NOMO-1 (cell line): ENCODE results near the gene HTR7.

Source experiments
- DNase-seq, 2 experiments: peaks; one replicate each; lab custom pipeline; 2025; ENCODE audit not compliant: unreplicated experiment in 2 of 2; lab: John Stamatoyannopoulos, UW

The HTR7 gene

DNA sequence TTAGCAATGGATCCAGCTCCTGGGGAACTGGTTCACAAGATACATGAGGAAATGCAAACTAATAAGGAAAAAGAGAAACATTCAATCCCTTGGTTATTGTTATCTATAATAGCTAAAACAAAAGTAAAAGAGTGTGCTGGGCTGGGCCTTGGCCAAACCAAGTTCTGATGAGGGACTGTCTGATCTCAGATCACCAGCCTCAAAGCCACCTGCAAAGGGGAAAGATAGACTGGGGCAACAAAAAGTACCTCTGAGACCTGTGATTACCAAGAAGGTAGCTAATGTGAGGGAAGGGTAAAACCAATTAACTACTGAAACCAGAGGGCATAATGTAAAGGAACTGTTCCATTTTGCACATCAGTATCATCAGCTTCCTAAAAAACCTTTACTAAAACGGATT, 51.2 kb downstream of the HTR7 start:
- DNase-seq = no peak

DNA sequence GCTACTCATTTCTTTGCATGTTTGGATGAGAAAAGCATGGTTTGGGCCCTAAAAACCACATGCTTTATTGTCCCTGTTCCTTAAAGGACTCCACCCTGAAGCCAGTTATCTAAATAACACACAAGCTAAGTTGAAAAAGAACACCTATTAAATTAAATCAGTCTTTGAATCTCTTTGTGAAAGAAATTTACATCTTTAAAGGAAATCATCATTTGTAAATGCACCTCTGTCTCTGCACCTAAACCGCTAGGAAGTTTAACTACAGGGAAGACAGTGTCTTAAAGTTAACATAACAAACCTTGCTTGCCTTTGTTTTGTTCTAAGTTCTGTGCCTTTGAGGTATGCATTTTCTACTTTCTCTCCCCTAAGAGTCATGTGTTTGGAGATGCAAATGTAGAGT, 52.6 kb downstream of the HTR7 start:
- no peak for DNase-seq

DNA sequence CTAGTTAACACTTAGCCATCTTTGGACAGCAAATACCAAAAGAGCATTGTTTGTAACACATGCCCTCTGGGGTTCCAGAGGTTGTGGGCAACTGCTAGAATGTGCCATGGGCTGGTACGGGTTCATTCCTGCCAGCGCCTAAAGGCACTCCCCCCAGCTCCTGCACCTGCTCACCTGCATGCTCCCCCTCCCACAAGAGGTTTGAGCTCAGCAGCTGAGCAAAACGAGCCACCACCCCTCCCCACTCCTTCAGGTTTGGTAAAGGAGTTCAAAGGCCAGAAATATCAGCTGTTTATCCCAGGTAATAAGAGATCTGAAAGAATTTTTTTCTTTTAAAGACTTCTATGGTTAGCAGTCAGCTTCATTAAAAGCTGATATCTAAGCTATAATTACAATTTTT, 53.5 kb downstream of the HTR7 start:
- DNase-seq = no peak

DNA sequence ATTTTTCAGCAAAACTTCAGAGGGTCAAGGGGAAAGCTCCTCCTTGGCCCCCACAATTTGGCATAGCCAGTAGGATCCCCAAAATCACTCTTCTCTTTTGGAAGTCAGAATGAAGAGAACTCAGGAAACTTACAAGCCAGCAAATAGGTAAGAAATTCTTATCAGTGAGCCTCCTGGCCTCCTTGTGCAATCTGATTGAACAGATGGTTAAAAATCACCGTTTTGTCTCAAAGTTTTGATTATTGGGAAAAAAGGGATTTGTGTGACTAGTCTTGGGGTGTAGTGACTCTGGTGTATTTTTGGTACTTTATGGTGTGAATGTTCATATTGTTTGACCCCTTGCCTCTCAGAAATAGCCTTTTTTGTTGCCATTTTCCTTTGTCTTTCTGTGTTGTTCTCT, 56.2 kb downstream of the HTR7 start:
- no peak for DNase-seq

DNA sequence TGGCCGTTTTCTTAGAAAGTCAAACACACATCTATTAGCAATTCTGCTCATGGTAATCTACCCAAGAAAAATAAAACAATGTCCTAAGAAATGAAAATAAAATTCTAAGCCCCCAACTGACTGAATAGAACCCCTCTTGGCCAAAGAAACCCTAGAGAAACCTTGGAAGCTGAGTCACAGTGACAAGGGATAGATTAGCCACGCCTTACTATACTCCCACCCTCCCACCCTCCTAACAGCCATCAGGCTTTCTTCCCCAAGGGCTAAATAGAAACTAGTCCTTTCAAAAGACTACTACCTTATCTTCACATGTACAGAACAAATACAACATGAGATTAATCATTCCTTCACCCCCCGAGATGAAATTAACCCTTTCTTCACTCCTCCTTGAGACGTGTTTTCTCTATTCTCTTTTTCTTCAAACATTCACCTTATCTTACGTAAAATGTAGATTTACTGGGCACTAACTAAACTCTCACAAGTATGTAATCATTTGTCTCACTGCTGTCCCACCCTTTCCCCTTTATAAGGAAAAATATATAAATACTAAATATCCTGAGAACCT, 57.5 kb downstream of the HTR7 start:
- DNase-seq = no peak

DNA sequence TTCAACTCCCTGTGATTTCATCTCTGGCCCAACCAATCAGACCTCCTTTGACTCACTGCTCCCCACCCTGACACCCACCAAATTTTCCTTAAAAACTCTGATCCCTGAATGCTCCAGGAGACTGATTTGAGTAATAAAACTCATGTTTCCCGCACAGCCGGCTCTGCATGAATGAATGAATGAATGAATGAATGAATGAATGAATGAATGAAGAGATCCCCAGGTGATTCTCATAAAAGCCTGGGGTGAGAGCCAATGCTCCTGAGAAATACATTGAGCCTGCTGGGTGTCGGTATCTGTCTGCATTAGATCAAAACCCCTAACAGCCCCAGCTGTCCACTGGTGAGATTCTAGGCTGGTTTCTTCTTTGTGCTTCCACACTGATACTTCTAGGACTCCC, 58.7 kb downstream of the HTR7 start:
- DNase-seq = no peak

DNA sequence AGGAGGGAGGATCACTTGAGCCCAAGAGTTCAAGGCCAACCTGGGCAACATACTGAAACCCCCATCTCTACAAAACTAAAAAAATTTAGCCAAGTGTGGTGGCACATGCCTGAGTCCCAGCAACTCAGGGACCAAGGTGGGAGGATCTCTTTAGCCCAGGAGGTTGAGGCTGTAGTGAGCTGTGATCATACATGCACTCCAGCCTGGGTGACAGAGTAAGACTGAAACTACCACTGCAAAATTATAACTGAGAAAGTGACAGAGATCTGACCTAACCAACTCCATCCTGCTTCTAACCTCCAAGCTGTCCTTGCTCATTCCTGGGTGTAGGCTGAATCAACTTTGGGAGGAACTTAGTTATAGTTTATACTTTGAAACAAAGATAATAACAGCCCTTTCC, 59.4 kb downstream of the HTR7 start:
- DNase-seq = no peak

DNA sequence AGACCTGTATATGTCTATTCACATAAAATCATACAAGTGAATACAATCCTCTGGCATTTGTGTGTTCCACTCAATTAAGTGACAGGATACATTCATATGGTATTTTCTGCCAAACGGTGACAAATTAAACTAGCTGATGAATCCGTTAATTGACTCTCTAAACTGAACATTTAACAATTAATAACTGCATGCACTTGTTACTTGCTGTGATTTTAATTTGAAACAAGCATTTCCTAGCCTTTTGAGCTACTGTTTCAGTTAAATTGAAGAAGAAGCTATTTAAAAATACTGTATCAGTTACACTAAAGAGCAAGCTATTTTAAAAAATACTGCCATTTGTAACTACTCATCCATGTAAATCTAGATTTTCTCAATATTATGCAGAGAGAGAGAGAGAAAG, 67.4 kb downstream of the HTR7 start:
- no peak for DNase-seq

DNA sequence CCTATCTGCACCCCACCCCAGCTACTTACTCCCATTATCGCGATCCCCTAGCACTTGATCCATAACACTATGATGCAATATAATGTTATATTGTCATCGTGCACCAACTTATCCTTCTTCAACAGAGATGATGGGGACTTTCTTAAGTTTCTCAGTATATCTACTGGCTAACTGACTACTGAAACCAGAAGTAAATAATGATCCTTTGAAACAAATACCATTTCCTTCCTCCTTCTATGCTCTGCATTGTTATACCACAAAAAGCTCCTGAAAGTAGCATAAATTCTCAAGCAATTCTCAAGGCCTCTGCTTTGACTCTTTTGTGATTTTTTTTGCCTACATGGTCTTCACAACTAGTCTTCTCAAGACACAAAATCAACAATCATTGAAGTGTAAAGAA, 68.9 kb downstream of the HTR7 start:
- peak; percentile 19 to 86 for DNase-seq

DNA sequence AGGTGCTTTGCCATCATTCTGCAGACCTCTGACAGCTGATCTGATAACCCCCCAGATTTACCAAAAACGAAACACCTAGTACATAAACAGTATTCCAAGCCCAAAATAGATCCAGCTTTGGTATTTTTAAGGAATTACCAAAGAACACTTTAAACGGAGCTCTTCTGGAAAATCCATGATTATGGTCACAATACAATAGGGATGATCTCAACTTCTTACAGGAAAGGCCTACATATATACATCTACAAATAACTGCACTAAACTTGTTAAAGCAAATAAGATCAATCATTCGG, 69.7 kb downstream of the HTR7 start:
- DNase-seq = no peak

DNA sequence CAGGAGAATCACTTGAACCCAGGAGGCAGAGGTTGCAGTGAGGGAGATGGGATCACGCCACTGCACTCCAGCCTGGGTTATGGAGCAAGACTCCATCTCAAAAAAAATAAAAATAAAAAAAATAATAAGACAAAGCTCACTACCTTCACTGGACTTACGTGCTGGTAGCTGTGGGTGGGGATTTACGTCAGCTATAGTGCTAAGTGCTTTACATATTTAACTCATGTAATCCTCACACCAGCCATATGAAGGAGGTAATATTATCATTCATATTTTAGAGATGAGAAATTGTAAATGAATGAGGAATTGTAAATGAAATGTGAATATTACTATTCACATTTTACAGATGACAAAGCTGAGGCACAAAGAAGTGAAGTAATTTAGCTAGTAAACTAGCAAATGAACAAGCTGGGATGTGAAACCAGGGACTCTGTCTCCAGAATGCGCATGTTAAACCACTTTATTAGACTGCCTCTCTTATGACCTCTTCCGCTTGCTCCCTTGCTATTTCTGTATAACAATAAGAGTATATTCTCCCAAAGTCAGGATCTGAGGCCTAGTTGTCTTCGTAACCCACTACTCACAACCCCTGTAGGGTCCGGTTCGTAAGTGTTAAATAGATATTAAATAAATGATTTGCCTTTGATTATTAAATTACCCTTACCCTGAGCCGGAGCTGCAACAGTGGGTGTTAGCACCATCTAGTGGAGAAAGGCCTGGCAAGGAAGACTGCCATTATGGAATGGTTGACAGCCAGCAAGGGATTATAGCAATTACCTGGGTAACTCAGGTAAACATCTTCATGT, 70.2 kb downstream of the HTR7 start:
- DNase-seq = peak; percentile 16 to 36

DNA sequence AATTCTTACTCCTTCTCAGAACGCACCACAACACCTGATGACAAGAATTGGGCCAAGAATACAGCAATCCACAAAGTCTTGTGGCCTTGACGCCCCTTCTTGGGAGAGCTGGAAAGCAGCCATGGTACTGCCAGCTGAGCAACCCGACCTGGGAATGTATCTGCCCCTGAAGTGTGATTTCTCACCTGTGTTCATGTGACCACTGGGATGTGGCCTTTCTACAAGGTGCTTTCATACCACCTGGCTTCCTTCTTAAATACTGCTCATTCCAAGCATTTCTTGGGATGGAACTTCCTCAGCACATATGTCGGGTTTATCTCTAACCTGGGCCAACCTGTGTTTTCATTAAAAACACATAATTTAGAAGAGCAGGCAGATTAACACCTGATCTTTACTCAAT, 72.1 kb downstream of the HTR7 start:
- DNase-seq = no peak

DNA sequence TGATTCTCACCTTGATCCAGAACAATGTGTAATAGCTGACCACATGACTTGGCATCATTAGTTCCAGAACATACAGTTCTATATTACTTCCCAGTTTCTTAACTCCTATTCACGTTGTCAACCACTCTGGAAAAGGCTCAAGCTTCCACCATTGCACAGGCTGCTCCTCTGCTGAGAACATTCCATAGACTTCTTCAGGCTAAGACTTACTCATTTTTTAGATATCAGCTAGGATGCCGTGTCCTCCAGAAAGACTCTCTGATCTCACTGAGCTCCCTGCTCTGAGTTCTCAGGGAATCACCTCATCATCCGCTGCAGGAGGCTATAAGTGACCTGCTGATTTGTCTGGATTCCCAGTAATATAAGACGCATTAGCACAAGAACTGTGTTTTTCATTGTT, 73.1 kb downstream of the HTR7 start:
- DNase-seq = no peak

DNA sequence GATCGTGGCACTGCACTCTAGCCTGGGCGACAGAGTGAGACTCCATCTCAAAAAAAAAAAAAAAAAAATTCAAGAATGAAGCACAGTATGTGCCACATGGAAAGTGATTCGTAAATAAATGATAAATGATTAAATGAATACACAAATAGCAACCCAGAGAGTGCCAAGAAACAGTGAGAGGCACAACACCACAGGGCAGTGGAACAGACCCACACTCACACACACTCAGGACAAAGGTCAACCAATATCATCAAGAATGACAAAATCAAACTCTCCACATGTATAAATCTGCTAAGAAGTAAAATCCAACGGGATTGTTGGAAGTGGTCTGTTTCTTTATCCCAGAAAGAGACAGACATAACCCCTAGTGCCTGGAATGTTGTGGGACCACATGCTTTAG, 77.4 kb downstream of the HTR7 start:
- no peak for DNase-seq

DNA sequence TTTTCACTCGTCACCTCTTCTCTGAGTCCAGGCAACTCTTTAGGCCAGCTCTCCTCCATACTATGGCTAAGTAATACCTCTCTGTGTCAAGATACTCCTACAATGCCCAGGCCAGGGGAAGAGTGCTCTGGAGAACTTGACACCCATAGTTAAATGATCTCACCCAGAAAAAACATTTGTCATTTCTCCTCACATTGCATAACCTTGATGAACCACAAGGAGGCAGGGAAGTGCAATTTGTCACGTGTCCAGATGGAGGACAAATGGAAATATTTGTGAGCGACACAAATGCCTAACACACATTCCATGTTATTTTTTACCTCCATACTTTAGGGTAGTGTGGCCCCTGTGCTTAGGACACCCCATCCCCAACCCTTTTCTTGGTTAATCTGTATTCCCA, 78.3 kb downstream of the HTR7 start:
- DNase-seq = peak in 1 of 2 experiments; percentile 4

DNA sequence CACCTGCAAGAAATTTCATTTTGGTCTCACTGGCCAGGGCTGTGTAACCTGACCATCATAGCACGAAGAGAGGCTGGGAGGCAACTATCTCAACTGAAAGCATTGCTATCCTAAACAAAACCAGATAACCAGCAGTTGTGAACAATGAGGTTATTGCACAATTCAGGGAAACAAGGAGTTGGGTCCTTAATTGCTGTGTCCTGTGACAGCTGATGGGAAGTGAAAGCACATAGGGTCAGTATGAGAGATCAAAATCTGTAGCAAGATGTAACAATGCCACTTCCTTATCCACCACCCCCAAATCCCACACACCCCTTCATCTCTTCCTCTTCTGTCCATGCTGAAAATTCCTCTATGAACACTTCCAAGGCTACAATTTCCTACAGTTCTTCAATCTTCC, 80.2 kb downstream of the HTR7 start:
- peak; percentile 17 to 77 for DNase-seq

DNA sequence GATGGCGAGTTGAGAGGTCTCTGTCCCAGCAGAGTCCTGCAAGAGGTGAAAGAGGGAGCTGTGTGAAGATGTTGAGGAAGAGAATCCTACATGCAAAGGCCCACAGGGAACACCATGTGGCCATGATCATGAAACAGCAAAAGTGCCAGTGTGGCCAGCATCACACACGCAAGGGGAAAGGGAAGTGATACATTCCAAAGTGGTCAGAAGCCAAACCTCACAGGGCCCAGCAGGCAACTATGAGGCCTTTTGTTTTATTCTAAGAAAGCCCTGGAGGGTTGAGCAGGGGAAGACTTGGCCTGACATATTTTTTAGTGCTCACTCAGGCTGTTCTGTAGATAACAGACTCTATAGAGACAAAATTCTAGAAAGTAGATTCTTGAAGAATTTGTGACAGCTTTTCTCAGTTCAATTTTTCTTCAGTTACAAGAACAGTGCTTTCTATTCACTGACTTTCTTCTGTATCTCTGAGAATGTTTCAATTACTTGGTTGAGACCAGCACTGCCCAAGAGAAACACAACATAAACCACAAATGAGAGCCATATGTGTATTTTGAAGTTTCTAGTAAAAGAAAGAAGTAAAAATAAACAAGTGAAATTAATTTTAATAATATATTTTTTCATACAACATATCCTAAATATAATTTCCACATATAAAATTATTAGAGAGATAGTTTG, 82.3 kb downstream of the HTR7 start:
- DNase-seq = peak; percentile 67 to 81

DNA sequence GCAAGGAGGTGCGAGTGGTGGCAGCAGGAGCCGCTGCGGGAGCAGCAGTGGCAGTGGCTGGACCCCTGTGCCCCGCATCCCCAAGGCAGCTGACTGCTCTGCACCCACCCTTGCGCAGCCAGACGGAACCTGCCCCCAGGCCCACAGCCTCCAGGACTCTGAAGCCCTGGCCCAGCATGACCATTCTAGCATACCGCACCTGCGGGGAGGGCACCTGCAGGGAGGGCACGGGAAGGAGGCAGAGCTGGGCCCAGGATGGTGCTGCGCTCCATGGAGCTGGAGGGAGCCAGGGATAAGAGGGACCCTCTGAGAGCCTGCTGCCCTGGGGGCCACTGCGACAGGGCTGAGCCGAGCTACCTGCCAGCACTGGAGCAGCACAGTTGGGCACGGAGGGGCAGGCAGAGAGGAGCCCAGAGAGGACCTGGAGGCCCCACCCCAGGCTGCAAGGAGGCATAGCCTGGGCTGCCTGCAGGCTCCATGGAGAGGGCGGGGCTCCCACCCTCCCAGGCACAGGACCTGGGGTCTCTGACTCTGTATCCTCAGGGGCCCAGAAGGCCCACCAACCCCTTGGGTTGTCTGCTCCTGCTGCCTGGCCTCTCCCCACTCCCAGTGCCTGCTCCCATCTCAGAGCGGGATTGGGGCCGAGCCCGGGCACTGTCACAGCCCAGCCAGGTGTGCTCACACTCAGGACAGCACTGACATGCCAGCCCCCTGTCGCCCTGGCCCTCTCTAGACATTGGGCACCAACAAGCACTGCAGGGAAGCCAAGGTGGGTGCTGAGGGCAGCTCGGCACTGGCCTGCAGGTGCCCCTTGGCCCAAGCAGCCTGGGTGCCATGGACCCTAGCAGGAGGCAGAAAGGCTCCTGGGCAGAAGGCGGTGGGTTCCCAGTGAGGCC, 87.6 kb downstream of the HTR7 start:
- DNase-seq = no peak

DNA sequence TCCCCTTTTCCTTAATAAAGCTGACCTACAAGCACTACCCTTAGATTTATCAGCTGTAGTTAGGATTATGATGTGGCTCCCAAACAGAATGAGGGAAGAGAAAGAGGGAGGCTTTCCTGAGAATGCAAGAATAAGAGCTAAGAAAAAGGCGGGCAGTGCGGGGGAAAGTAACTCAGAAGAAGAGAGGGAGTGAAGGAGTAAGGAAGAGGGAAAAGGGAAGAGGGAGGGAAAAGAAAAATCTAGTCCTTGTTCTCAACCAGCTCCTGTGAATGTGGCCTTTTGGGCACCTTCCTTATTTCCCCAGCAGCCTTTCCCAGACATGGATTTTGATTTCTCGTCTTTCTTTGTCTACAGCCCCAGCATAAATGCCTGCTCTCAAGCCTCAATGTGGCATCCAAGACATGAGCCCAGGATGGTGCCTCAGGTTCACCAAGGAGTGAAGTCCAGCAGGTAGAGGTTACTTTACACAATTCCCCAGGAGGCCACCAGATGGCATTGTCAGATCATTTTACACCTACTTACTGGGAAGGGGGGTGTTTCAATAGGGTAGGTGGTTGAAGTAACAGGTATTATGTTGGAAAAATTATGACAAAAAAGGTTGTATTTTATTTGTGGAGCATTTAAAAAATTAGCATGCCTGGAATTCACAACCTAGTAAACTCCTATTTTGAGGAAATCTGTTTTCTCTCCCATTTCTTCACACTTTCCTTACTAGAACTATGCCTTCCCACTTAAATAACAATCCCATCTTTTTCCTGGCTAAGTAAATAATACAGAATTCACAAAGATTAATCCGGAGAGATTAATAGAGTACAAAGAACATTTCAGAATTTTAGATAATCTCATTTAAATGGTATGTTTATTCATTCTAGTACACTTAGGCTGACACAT, 106.5 kb downstream of the HTR7 start:
- peak in 1 of 2 experiments; percentile 6 for DNase-seq

DNA sequence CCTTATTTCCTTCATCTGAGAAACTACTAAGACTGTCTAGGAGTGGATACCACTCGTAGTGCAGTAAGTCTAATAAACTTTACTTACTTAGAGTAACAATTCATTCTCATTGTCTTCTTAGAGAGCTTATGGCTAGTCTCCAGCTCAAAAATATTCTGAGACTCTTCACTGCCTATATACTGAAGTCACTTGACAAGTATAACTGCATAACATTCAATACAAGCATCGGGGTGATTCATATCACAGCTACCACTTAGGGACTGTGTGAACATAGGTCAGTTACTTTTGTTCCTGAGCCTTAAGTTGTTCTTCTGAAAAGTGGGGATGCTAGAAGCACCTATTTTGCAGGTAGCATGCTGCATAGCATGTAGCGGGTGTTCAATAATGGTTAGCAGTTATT, 111.0 kb downstream of the HTR7 start:
- no peak for DNase-seq
